GM12801 (cell line): Measurements from ENCODE around the gene F10.

Experiments
- CTCF ChIP-seq: IDR thresholded peaks from one replicate; pipeline ENCODE4 v1.5.1; 2011; ENCODE audit warnings: control low read depth; ENCODE audit not compliant: insufficient read length; ENCODE audit errors: extremely low read depth

Gene F10

GRCh38 chr13:113077953-113078901, 44.4 kb upstream of the F10 start:
- TF ChIP-seq CTCF: no peak

GRCh38 chr13:113078902-113079780, 43.5 kb upstream of the F10 start:
- no peak for TF ChIP-seq CTCF

- TF ChIP-seq CTCF: no peak
Measured at GRCh38 chr13:113080361-113080831, 42.2 kb upstream of the F10 start.

GRCh38 chr13:113080901-113081521, 41.6 kb upstream of the F10 start:
- no peak for TF ChIP-seq CTCF

- no peak for TF ChIP-seq CTCF
Measured at GRCh38 chr13:113082198-113083021, 40.2 kb upstream of the F10 start.

GRCh38 chr13:113083022-113083373, 39.6 kb upstream of the F10 start:
- TF ChIP-seq CTCF: no peak
